Stomach (tissue), 9 donors: ENCODE measurements around the gene TCOF1. TPM values are rescaled to one million over a fixed set of nuclear protein-coding genes. Genes with fewer than 3 reads are reported as not detected.
A peak's percentile ranks its signal among the peaks of the same experiment; 100 is the strongest.

Experiments used
- DNase-seq, 2 donors: peaks; one replicate each; pipeline versions ENCODE4 v3.0.0 to v3.0.0-alpha.2; 2013 to 2019
- H3K27ac ChIP-seq, 5 donors: fragments of 200-600 bp in 4 of 5; sonication (generic) in 4 of 5; one replicate each; pipeline ENCODE4 v1.5.1; 2013 to 2019; ENCODE audit warnings: mild to moderate bottlenecking in 1 of 5, moderate library complexity in 1 of 5
- H3K27me3 ChIP-seq, 3 donors: fragments of 200-600 bp; sonication (generic); one replicate each; pipeline ENCODE4 v1.5.1; 2017 to 2019; ENCODE audit warnings: mixed run types in 1 of 3
- H3K36me3 ChIP-seq, 4 donors: fragments of 200-600 bp; sonication (generic); 1 replicate in 3 of 4; 2 replicates in 1 of 4; pipeline ENCODE4 v1.5.1; 2016 to 2019
- H3K4me1 ChIP-seq, 4 donors: fragments of 200-600 bp; sonication (generic); one replicate each; pipeline ENCODE4 v1.5.1; 2016 to 2019
- H3K4me3 ChIP-seq, 4 donors: fragments of 200-600 bp; sonication (generic) in 3 of 4; one replicate each; pipeline ENCODE4 v1.5.1; 2016 to 2019; ENCODE audit warnings: mild to moderate bottlenecking in 1 of 4
- H3K9me3 ChIP-seq, 4 donors: fragments of 200-600 bp; sonication (generic); one replicate each; pipeline ENCODE4 v1.5.1; 2016 to 2019
- EP300 ChIP-seq: sonication (generic); formaldehyde crosslinking; IDR thresholded peaks from one replicate; pipeline ENCODE4 v1.6.1; 2017; ENCODE audit warnings: antibody characterized with exemption
- POLR2A ChIP-seq, 4 donors: fragments of 450-650 bp; IDR thresholded peaks; one replicate each; pipeline ENCODE4 v1.6.1; 2016; ENCODE audit warnings: antibody characterized with exemption in 4 of 4, control low read depth in 2 of 4, mild to moderate bottlenecking in 1 of 4, moderate library complexity in 1 of 4
- POLR2AphosphoS5 ChIP-seq, 3 donors: sonication (generic); formaldehyde crosslinking; IDR thresholded peaks; one replicate each; pipeline ENCODE4 v1.6.1; 2016; ENCODE audit warnings: antibody characterized with exemption in 3 of 3
- WGBS, 5 donors: extraction: QIAGEN DNeasy Blood & Tissue Kit in 3 of 5; methylation state at CpG; one replicate each; pipeline versions ENCODE4 v1.1.5 to v1.1.7; 2013 to 2018; 5-methylcytosine and 5-hydroxymethylcytosine counted together
- intact Hi-C: fragments of 100-400 bp; cut with DNase I; formaldehyde crosslinking; loops from one replicate; pipeline ENCODE4 v1.15.1; 2023; ENCODE audit warnings: low total_unique reads
- polyA plus RNA-seq, 3 donors: library from polyadenylated mRNA; stranded (reverse); fragments of 200-250 nt; gene quantifications; one replicate each; pipeline ENCODE4 v1.2.3, GENCODE V29; 2013
- total RNA-seq, 5 donors: library from RNA; depleted of rRNA; stranded (reverse); fragments of >200 nt; gene quantifications; one replicate each; pipeline versions ENCODE4 v1.1.0 to v1.2.3, GENCODE V29; 2014 to 2016
- TF ChIP-seq, protein P1 (sequence below), 7 experiments: fragments of 450-650 bp in 4 of 7; fragments of 200-600 bp in 3 of 7; sonication (generic) in 3 of 7; IDR thresholded peaks; one replicate each; pipeline ENCODE4 v1.5.1; 2016 to 2019; ENCODE audit warnings: antibody characterized with exemption in 7 of 7, control low read depth in 2 of 7, mild to moderate bottlenecking in 1 of 7
- donor health status: healthy with polysubstance abuse.
- donor health status: Bipolar disorder and iron deficiency.
- donor health status: healthy.

TCOF1 gene
- total and polyA plus RNA-seq, 8 donors, result 11.7 to 74.1 (median 27.0) TPM

DNA sequence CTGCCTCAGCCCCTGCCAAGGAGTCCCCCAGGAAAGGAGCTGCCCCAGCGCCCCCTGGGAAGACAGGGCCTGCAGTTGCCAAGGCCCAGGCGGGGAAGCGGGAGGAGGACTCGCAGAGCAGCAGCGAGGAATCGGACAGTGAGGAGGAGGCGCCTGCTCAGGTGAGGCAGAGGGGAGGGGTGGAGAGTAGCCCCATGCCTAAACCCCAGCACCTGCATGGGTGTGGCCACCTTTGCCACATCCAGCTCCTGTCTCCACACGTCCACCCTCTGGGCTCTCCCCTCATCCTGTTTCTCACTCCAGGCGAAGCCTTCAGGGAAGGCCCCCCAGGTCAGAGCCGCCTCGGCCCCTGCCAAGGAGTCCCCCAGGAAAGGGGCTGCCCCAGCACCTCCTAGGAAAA, 17.2 kb downstream of the TCOF1 start:
- H3K4me3 ChIP-seq, result no peak overlapping the region
- no peak for DNase-seq
- WGBS, 5 donors, result 92 to 96% (median 96%) methylated on average over 10 to 11 of the region's 11 CpGs
- intact Hi-C loops, result no loop called here
- no peaks in the 10 kb centered on the region for H3K4me1 ChIP-seq
- no peaks in the 10 kb centered on the region for H3K9me3 ChIP-seq
- no peak for TF ChIP-seq EP300
- no peak for TF ChIP-seq POLR2A (IDR thresholded peaks at IDR 0.05)
- TF ChIP-seq POLR2AphosphoS5 (IDR thresholded peaks at IDR 0.05), result no peak
- TF ChIP-seq, protein P1, sequence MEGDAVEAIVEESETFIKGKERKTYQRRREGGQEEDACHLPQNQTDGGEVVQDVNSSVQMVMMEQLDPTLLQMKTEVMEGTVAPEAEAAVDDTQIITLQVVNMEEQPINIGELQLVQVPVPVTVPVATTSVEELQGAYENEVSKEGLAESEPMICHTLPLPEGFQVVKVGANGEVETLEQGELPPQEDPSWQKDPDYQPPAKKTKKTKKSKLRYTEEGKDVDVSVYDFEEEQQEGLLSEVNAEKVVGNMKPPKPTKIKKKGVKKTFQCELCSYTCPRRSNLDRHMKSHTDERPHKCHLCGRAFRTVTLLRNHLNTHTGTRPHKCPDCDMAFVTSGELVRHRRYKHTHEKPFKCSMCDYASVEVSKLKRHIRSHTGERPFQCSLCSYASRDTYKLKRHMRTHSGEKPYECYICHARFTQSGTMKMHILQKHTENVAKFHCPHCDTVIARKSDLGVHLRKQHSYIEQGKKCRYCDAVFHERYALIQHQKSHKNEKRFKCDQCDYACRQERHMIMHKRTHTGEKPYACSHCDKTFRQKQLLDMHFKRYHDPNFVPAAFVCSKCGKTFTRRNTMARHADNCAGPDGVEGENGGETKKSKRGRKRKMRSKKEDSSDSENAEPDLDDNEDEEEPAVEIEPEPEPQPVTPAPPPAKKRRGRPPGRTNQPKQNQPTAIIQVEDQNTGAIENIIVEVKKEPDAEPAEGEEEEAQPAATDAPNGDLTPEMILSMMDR (IDR thresholded peaks at IDR 0.05), result no peak
- peaks cover 86 to 100% (median 100%) of the 10 kb centered on the region in 4 donors for H3K36me3 ChIP-seq
- H3K27me3 ChIP-seq, result no peaks in the 10 kb centered on the region
- H3K27ac ChIP-seq, result no peak overlapping the region

DNA sequence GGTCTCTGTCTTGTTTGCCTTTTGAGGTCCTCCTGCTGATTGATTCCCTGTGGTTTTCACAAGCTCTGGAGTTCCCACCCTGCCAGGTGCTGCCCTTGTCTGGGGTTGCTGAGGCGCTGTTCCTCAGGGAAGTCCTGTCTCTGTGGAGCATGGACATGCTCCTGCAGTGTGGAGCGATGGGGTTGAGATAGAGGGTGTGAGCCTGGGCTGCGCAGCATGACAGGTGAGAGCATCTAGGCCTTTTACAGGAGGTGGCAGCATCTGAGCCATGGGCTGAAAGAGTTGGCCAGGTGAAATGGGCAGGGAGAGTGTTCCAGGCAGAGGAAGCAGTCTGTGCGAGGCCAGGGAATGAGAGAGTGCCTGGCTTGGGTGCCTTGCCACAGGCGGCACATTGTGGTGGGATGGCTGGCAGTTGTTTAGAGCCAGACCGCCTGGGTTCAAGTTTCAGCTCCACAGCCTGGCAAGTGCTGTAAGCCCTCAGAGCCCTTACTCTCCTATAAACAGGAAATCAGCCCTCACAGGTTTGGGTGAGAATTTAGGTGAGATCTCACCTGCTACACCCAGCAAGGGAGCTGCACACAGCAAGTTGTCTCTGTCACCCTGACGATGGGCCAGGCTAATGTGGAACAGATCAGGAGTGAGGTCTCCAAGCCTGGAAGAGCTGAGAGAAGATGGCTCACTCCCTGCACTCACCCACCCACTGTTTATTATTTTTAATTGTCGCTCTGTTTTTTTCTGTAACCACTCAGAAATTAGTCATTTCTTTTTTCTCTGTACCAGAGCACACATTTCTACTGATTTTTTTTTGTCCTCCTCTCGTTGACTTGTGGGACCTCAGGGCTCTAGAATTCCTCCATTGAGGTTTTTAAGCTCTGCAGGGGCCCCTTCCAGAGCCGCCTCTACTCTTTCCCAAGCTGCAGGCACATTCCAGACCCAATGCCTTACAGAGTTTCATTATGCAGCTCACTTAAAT, 19.6 kb downstream of the TCOF1 start:
- intact Hi-C loops, result no loop called here

DNA sequence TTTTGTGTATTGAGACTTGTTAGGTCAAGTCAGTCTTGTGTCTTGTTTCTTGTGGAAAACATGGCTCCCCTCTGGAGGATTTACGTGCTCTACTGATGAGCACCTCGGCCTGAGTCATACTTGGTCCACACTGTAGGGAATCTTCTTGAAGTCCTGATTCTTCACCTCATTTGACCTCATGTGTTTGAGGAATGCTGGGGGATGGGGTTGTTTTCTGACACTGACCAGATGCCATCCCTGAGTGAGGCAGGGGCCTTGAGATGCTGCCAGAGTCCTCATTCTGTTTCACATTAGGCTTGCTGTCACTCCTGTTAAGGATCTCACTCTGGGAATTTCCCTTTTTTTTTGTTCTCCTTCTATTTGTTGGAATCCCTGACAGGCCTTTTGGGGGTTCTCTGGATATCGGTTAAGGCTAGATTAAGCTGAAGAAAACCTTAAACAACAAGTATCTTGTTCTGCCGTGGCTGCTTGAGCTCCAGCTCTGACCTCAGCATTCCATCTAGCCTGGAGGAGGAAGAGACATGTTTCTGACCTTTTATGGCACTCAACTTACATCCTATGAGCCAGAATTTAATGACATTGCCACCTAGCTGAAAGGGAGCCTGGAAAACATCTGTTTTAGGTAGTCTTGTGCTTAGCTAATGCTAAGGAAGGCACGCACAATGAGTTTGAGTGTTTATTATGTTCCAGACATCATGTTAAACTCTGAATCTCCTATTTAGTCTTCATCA, 20.6 kb downstream of the TCOF1 start:
- Histone ChIP-seq H3K4me1 (no peaks in the 10 kb centered on the region), H3K4me3 (no peak overlapping the region), H3K27ac (no peak overlapping the region), H3K27me3 (no peaks in the 10 kb centered on the region), H3K36me3 (peaks cover 91 to 100% (median 100%) of the 10 kb centered on the region in 4 donors), H3K9me3 (no peaks in the 10 kb centered on the region)
- intact Hi-C loops, result no loop called here
- peak in 1 of 2 donors; percentile 44 for DNase-seq
- no peak for TF ChIP-seq EP300
- TF ChIP-seq POLR2A (IDR thresholded peaks at IDR 0.05), result no peak
- TF ChIP-seq, protein P1 (IDR thresholded peaks at IDR 0.05), result no peak
- no peak for TF ChIP-seq POLR2AphosphoS5 (IDR thresholded peaks at IDR 0.05)
- 73 to 83% (median 80%) methylated on average over 5 of the region's 5 CpGs for WGBS, 5 donors

More for the DNA sequence above, 19.6 kb downstream of the TCOF1 start:
- Histone ChIP-seq H3K4me1 (no peaks in the 10 kb centered on the region), H3K9me3 (no peaks in the 10 kb centered on the region), H3K4me3 (no peak overlapping the region), H3K27me3 (no peaks in the 10 kb centered on the region), H3K27ac (no peak overlapping the region), H3K36me3 (peaks cover 91 to 100% (median 100%) of the 10 kb centered on the region in 4 donors)
- DNase-seq, result no peak
- no peak for TF ChIP-seq EP300
- TF ChIP-seq, protein P1 (IDR thresholded peaks at IDR 0.05), result no peak
- no peak for TF ChIP-seq POLR2AphosphoS5 (IDR thresholded peaks at IDR 0.05)
- no peak for TF ChIP-seq POLR2A (IDR thresholded peaks at IDR 0.05)
- 73 to 81% (median 79%) methylated on average over 9 to 10 of the region's 10 CpGs for WGBS, 5 donors

DNA sequence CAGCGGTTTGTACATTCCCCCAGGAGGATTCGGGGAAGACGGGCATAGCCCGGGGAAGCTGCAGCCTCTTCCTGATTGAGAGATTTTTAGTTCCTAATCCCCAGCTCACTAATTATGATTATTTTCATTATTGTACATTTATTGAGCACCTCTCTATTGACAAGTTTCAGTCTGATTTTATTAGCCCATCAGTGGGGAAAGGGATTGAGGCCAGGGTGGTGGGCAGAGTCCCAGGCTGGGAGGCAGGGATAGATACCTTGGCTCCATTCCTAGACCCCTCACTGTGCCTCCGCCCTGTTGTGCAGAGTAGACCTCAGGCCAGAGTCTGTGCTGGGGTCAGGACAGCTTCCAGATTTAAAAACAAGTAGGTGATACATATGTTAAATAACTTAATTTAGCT, 27.2 kb downstream of the TCOF1 start:
- Histone ChIP-seq H3K36me3 (peaks cover 94 to 100% (median 100%) of the 10 kb centered on the region in 4 donors), H3K4me3 (no peak overlapping the region), H3K4me1 (no peaks in the 10 kb centered on the region), H3K27me3 (no peaks in the 10 kb centered on the region), H3K9me3 (no peaks in the 10 kb centered on the region), H3K27ac (no peak overlapping the region)
- TF ChIP-seq POLR2A (IDR thresholded peaks at IDR 0.05), result no peak
- TF ChIP-seq EP300, result no peak
- TF ChIP-seq, protein P1 (IDR thresholded peaks at IDR 0.05), result no peak
- TF ChIP-seq POLR2AphosphoS5 (IDR thresholded peaks at IDR 0.05), result no peak
- 93 to 99% (median 94%) methylated on average over 5 of the region's 5 CpGs for WGBS, 5 donors
- intact Hi-C loops, result no loop called here
- no peak for DNase-seq
